ENCODE measurements around the gene PDE11A.

- TF ChIP-seq, protein P1, sequence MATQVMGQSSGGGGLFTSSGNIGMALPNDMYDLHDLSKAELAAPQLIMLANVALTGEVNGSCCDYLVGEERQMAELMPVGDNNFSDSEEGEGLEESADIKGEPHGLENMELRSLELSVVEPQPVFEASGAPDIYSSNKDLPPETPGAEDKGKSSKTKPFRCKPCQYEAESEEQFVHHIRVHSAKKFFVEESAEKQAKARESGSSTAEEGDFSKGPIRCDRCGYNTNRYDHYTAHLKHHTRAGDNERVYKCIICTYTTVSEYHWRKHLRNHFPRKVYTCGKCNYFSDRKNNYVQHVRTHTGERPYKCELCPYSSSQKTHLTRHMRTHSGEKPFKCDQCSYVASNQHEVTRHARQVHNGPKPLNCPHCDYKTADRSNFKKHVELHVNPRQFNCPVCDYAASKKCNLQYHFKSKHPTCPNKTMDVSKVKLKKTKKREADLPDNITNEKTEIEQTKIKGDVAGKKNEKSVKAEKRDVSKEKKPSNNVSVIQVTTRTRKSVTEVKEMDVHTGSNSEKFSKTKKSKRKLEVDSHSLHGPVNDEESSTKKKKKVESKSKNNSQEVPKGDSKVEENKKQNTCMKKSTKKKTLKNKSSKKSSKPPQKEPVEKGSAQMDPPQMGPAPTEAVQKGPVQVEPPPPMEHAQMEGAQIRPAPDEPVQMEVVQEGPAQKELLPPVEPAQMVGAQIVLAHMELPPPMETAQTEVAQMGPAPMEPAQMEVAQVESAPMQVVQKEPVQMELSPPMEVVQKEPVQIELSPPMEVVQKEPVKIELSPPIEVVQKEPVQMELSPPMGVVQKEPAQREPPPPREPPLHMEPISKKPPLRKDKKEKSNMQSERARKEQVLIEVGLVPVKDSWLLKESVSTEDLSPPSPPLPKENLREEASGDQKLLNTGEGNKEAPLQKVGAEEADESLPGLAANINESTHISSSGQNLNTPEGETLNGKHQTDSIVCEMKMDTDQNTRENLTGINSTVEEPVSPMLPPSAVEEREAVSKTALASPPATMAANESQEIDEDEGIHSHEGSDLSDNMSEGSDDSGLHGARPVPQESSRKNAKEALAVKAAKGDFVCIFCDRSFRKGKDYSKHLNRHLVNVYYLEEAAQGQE (IDR thresholded peaks at IDR 0.05; ENCODE audit: low read depth): no peak
- TF ChIP-seq, protein P2, sequence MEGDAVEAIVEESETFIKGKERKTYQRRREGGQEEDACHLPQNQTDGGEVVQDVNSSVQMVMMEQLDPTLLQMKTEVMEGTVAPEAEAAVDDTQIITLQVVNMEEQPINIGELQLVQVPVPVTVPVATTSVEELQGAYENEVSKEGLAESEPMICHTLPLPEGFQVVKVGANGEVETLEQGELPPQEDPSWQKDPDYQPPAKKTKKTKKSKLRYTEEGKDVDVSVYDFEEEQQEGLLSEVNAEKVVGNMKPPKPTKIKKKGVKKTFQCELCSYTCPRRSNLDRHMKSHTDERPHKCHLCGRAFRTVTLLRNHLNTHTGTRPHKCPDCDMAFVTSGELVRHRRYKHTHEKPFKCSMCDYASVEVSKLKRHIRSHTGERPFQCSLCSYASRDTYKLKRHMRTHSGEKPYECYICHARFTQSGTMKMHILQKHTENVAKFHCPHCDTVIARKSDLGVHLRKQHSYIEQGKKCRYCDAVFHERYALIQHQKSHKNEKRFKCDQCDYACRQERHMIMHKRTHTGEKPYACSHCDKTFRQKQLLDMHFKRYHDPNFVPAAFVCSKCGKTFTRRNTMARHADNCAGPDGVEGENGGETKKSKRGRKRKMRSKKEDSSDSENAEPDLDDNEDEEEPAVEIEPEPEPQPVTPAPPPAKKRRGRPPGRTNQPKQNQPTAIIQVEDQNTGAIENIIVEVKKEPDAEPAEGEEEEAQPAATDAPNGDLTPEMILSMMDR (IDR thresholded peaks at IDR 0.05 in 2 of 3, conservative IDR thresholded peaks at IDR 0.05 in 1 of 3; ENCODE audit: borderline replicate concordance in 1 of 3, insufficient read depth in 1 of 3, low read depth in 2 of 3, low read length in 2 of 3): no peak
- TF ChIP-seq, protein P3, sequence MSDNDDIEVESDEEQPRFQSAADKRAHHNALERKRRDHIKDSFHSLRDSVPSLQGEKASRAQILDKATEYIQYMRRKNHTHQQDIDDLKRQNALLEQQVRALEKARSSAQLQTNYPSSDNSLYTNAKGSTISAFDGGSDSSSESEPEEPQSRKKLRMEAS (IDR thresholded peaks at IDR 0.05): no peak
- no peak for TF ChIP-seq ZFX (IDR thresholded peaks at IDR 0.05)
- no peak for TF ChIP-seq ZBTB33 (IDR thresholded peaks at IDR 0.05; ENCODE audit: extremely low read depth, insufficient replicate concordance, low read length)
- no peak for TF ChIP-seq POLR2A (IDR thresholded peaks at IDR 0.05; ENCODE audit: borderline replicate concordance, extremely low read depth, insufficient read depth, insufficient read length)
- no peak for TF ChIP-seq EZH2 (IDR thresholded peaks at IDR 0.05)
- no peak for TF ChIP-seq POLR2AphosphoS5 (IDR thresholded peaks at IDR 0.05; ENCODE audit: low read depth, low read length)
- TF ChIP-seq CBX3 (IDR thresholded peaks at IDR 0.05; ENCODE audit: low read depth): no peak
- TF ChIP-seq JUND (IDR thresholded peaks at IDR 0.05): no peak
- no peak for TF ChIP-seq YY1 (IDR thresholded peaks at IDR 0.05; ENCODE audit: extremely low read depth, insufficient replicate concordance, low read depth, low read length)
- no peak for TF ChIP-seq ZNF274 (IDR thresholded peaks at IDR 0.05; ENCODE audit: low read depth, low read length)
Observed at GRCh38 chr2:177771191-177771590, 301.4 kb downstream of the PDE11A start.
